Vagina (tissue), 2 donors: ENCODE data around the gene MDGA2. TPM values are rescaled to one million over a fixed set of nuclear protein-coding genes. Genes with fewer than 3 reads are reported as not detected.

Source experiments
- DNase-seq, 2 donors: peaks; one replicate each; pipeline ENCODE4 v3.0.0-alpha.2; 2017; ENCODE audit errors: extremely low spot score in 2 of 2
- H3K27ac ChIP-seq: fragments of 200-600 bp; sonication (generic); one replicate; pipeline ENCODE4 v1.5.1; 2019
- H3K27me3 ChIP-seq: fragments of 200-600 bp; sonication (generic); one replicate; pipeline ENCODE4 v1.5.1; 2019
- H3K36me3 ChIP-seq, 2 donors: fragments of 200-600 bp; sonication (generic); one replicate each; pipeline ENCODE4 v1.5.1; 2017 to 2019
- H3K4me1 ChIP-seq: fragments of 200-600 bp; sonication (generic); one replicate; pipeline ENCODE4 v1.5.1; 2019
- H3K4me3 ChIP-seq, 2 donors: fragments of 200-600 bp; sonication (generic); 1 replicate in 1 of 2; 2 replicates in 1 of 2; pipeline ENCODE4 v1.5.1; 2016 to 2019
- H3K9me3 ChIP-seq: fragments of 200-600 bp; sonication (generic); one replicate; pipeline ENCODE4 v1.5.1; 2019
- POLR2A ChIP-seq, 2 donors: fragments of 450-650 bp; IDR thresholded peaks; one replicate each; pipeline ENCODE4 v1.6.1; 2017; ENCODE audit warnings: antibody characterized with exemption in 2 of 2, mild to moderate bottlenecking in 2 of 2, moderate library complexity in 2 of 2
- POLR2AphosphoS5 ChIP-seq, 2 donors: sonication (generic); formaldehyde crosslinking; IDR thresholded peaks; one replicate each; pipeline ENCODE4 v1.9.0; 2017; ENCODE audit warnings: antibody characterized with exemption in 2 of 2, mild to moderate bottlenecking in 2 of 2, low read depth in 1 of 2; ENCODE audit not compliant: insufficient read depth in 1 of 2
- intact Hi-C: fragments of 100-400 bp; cut with DNase I; formaldehyde crosslinking; loops from one replicate; pipeline ENCODE4 v1.15.1; 2023
- small RNA-seq: library from RNA; depleted of rRNA; stranded (forward); fragments of <200 nt; gene quantifications from one replicate; pipeline ENCODE3, GENCODE V24; 2016
- total RNA-seq: library from RNA; depleted of rRNA; stranded (reverse); fragments of >200 nt; gene quantifications from one replicate; pipeline ENCODE4 v1.2.3, GENCODE V29; 2016
- TF ChIP-seq, protein P1 (sequence below), 3 experiments: fragments of 450-650 bp in 2 of 3; fragments of 200-600 bp in 1 of 3; sonication (generic) in 1 of 3; IDR thresholded peaks; one replicate each; pipeline ENCODE4 v1.5.1; 2017 to 2019; ENCODE audit warnings: antibody characterized with exemption in 3 of 3, mild to moderate bottlenecking in 2 of 3, moderate library complexity in 2 of 3

Gene MDGA2
- total RNA-seq, 1 donor from 2014 or later, result not detected

DNA sequence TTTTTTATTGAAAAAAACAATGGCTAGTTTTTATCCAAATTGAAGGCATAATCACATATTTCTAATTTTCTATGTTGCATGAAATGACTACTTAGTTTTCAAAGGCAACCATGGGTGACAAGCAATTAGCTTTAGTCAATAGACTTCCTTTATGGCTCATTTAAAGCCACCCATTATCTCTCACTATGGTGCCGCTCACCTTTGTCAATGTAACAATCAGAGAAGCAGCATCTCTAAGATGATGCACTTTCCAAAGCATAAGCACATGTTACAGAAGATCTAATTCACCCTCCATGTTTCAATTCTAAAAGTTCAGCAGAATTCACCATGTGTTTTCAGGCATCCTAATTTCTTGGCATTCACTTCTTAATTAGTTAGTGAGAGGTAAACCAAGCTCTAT, 857.3 kb downstream of the MDGA2 start:
- Histone ChIP-seq H3K27ac (no peak overlapping the region), H3K9me3 (no peaks in the 10 kb centered on the region), H3K4me3 (no peak overlapping the region), H3K36me3 (no peaks in the 10 kb centered on the region), H3K4me1 (no peaks in the 10 kb centered on the region), H3K27me3 (no peaks in the 10 kb centered on the region)
- DNase-seq, result no peak
- intact Hi-C loops, result no loop called here
- TF ChIP-seq, protein P1, sequence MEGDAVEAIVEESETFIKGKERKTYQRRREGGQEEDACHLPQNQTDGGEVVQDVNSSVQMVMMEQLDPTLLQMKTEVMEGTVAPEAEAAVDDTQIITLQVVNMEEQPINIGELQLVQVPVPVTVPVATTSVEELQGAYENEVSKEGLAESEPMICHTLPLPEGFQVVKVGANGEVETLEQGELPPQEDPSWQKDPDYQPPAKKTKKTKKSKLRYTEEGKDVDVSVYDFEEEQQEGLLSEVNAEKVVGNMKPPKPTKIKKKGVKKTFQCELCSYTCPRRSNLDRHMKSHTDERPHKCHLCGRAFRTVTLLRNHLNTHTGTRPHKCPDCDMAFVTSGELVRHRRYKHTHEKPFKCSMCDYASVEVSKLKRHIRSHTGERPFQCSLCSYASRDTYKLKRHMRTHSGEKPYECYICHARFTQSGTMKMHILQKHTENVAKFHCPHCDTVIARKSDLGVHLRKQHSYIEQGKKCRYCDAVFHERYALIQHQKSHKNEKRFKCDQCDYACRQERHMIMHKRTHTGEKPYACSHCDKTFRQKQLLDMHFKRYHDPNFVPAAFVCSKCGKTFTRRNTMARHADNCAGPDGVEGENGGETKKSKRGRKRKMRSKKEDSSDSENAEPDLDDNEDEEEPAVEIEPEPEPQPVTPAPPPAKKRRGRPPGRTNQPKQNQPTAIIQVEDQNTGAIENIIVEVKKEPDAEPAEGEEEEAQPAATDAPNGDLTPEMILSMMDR (IDR thresholded peaks at IDR 0.05), result no peak
- no peak for TF ChIP-seq POLR2AphosphoS5 (IDR thresholded peaks at IDR 0.05; ENCODE audit: insufficient read depth in 1 of 2, low read depth in 1 of 2)

DNA sequence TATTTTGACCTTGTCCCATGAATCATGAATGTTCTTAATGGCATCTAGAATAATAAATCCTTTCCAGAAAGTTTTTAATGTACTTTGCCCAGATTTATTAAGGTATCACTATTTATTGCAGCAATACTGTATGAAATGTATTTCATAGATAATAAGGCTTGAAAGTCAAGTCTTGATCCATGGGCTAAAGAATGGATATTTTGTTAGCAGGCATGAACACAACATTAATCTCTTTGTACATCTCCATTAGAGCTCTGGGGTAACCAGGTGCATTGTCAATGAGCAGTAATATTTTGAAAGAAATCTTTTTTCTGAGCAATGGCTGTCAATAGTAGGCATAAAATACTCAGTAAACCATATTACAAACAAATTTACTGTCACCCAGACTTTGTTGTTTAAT, 882.3 kb downstream of the MDGA2 start:
- DNase-seq, result no peak
- H3K4me3 ChIP-seq, result no peak overlapping the region
- H3K4me1 ChIP-seq, result no peaks in the 10 kb centered on the region
- no peaks in the 10 kb centered on the region for H3K36me3 ChIP-seq
- H3K9me3 ChIP-seq, result no peaks in the 10 kb centered on the region
- no peaks in the 10 kb centered on the region for H3K27me3 ChIP-seq
- intact Hi-C loops, result no loop called here
- no peak overlapping the region for H3K27ac ChIP-seq
- no peak for TF ChIP-seq POLR2A (IDR thresholded peaks at IDR 0.05)
- TF ChIP-seq, protein P1 (IDR thresholded peaks at IDR 0.05), result no peak
- TF ChIP-seq POLR2AphosphoS5 (IDR thresholded peaks at IDR 0.05; ENCODE audit: insufficient read depth in 1 of 2, low read depth in 1 of 2), result no peak

Small RNA genes within 50 kb of the gene (small RNA-seq; reads per million reads assigned to genes)
- not detected for gene RF00402
